Bone marrow (tissue), 2 donors: ENCODE results near the gene DTX3L.
A peak's percentile ranks its signal among the peaks of the same experiment; 100 is the strongest.

ENCODE experiments used
- DNase-seq, 2 donors: peaks; one replicate each; lab custom pipeline; 2025; lab: John Stamatoyannopoulos, UW

Gene DTX3L

DNA sequence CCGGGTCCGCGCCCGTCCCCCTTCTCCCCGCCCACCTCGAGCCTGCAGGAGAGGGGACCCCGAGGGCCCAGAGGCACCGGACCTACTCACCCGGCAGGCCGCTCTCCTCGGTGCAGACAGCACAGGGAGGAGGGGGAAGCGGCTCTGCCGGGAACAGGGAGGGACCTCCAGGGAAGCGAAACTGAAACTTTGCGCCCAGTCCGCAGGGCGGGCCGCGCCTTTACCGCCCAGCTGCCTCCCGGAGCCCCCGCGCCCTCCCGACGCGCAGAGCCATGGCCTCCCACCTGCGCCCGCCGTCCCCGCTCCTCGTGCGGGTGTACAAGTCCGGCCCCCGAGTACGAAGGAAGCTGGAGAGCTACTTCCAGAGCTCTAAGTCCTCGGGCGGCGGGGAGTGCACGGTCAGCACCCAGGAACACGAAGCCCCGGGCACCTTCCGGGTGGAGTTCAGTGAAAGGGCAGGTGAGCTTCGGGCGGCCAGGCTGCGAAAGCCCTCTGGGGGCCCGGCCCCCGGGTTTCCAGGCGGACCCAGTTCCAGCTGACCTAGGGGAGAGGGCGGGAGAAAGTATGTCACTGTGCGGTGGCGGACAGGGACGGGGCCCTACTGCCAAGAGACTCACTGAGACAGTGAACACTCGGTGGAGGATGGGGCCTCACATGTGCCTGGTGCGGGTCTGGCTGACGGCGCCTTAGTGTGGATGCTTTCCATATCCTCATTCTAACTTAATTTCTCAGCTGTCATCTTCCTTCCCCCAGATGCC, at the start of gene DTX3L, which contains the start of gene PARP9:
Gene DTX3L (plus strand): TSS at position 184 of the 758 bp plus-strand sequence. CDS start 89 bp downstream, at position 273.
Gene PARP9 (minus strand): TSS at position 146 of the 758 bp plus-strand sequence. CDS start 4,680 bp downstream, outside the sequence.
- peak; percentile 76 to 85 for DNase-seq

DNA sequence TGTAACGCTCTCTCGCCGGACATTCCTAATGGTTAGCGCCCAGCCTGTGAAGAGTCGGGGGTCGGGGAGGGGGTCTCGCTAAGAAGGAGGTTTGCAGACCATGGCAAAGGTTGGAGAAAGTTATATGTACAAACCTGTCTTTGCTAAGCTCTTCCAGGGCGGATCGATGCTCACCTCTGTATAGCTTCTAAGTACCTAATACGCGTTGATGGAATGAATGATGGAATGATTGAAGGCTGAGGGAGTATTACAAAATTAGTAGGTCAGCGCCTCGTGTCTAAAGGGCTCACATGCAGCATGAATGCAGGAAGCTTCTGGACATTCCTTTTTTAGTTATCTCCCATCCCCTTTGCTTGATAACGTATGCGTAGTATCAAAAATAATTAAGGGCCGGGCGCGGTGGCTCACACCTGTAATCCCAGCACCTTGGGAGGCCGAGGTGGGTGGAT, 49.1 kb upstream of the DTX3L start:
- DNase-seq, result no peak

DNA sequence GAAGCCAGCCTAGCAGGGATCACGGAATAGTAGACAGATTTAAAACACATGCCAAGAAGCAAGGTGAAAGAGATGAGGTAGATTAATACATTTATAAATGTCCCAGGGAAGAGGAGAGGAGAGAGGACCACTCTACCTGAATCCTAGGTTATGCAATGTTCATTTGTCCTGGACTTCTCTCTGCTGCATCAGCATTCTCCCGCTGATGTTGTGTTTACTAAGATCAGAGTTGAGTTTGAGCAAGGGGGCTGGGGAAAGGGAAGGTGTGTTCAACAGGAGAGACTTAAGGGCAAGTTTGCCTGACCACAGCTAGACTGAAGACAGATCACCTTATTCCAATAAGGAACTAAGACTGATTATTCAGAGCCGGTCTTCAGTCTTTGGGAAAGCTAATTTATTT, 48.3 kb upstream of the DTX3L start:
- DNase-seq, result no peak

DNA sequence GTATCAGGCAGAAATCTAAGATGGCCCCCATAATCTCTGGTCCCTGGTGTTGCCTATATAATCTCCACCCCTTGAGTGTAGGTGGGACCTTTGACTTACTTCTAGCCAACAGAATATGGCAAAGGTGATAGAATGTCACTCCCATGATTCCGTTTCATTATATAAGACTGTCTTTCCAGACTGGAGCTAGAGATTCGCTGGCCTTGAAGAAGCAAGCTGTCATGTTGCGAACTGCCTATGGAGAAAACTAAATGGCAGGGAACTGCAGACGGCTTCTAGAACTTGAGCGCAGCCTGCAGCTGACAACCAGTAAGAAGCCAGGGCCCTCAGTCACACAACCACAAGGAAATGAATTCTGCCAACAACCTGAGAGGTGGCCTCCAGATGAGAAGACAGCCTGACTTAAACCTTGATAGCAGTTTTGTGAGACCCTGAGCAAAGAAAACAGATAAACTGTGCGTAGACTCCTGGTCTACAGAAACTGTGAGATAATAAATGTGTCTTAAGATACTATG, 47.2 kb upstream of the DTX3L start:
- no peak for DNase-seq

DNA sequence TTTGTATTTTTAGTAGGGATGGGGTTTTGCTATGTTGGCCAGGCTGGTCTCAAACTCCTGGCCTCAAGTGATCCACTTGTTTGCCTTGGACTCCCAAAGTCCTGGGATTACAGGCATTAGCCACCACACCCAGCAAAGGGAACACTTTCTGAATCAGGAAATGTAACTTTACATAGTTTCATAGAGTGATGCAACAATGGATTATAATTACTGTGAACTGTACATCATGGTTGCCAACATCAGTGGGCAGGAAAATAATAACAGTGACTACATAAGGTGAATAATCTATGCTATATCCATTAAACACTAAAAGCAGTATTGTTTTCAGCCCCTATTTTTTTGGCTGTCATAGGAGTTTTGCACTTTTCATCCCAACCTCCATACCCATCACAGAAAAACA, 44.4 kb upstream of the DTX3L start:
- DNase-seq, result no peak

DNA sequence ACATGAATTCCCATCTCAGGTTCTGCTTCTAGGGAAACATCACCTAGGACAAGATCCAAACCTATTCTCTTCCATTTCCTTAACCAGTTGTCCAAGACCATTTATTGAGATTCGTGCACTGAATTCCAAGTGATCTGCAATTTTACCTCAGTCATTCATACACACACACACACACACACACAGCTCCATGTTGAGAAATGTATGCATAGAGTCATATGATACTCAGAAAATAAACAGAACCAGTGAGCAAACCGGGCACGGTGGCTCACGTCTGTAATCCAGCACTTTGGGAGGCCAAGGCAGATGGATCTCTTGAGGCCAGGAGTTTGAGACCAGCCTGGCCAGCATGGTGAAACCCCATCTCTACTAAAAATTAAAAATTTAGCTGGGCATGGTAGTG, 43.3 kb upstream of the DTX3L start:
- DNase-seq, result no peak

DNA sequence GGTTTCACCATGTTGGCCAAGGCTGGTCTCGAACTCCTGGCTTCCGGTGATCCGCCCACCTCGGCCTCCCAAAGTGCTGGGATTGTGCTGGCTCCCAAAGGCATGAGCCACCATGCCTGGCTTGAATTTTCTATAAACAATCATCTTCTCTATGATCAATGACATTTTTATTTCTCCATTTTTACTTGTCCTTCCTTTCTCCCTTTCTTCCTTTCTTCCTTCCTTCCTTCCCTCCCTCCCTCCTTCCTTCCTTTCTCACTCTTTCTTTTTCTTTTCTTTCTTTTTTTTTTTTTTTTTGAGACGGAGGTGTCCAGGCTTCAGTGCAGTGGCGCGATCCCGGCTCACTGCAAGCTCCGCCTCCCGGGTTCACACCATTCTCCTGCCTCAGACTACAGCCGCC, 40.8 kb upstream of the DTX3L start:
- no peak for DNase-seq

DNA sequence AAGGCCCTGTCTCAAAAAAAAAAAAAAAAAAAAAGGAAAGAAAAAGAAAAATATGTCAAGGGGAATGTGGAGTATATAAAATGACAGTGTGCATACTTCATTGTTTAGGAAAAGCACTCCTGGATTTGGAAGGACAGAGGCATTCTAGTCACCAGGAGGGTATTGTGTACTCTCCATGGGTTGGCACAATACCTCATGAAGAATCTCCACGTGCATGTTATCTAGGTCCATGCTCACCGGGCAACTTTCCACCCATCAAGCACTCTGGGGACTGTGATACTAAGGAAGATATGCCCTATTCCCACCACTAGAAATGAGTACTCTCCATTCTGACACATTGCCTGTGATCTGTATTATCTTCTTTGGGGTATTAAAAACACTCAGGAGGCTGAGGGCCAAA, 34.0 kb upstream of the DTX3L start:
- DNase-seq, result no peak

DNA sequence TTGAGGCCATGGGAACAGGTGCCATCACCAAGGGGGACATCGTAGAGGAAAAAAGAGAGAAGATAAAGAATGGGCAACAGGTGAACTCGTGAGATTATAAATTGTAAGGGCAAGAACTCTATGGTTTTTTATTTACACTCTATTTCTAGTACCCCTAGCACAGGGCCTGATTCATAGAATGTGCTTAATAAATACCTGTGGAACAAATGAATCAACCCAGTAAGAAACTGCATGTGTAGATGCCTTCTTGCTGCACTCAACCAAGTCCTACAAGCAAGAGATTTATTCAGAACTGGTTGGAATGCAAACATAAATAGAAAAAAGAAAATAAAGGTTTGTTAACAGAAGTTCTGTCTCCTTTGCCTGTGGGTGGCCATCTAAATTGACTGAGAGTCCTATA, 30.7 kb upstream of the DTX3L start:
- DNase-seq, result no peak

DNA sequence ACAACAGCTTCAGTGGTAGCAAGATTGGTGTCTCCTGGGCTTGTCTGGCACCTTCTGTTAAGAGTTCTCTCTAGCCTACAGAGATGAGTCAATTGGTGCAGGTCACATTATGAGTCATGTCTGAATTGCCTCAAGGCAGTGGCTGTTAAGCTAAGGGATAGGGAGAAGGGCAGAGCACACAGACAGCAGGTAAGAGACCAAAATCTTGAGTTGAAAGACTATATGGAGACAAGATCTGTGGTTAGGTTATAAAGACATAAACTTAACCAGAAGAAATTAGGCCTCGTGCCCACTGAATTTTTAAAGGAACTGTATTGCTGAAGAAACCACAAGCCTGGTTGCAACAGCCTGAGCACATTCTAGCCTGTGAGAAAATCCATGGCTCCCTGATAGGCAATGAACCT, 30.2 kb upstream of the DTX3L start:
- no peak for DNase-seq

DNA sequence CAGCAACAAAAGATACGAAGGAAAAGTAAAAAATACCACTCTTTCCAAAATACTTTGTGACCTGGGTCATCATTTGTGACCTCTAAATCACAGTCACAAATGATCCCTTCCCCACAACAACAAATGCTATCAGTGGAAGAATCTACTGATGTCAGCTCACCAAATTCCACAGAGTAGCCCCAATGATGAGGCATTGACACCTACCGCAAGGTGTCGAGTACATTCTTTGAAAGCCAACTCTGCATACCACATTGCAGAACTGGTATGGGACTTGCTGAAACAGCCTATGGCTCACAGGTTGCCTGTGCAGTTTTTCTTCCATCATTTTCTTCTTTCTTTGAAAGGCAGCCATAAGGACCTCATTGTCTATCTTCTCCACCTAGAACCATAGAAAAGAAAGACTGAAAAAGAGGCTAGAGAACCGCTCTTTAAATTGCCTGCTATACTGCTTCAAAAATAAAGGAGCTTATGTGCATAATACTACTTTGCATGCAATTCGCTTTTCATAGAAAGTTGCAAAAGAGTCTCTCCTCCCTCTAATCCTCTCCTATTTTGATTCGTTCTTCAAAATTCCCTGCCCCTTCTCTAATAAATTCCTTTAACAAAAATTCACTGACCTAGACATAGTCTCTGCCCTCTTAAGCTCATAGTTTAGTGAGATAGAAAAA, 28.0 kb upstream of the DTX3L start:
- DNase-seq, result no peak

DNA sequence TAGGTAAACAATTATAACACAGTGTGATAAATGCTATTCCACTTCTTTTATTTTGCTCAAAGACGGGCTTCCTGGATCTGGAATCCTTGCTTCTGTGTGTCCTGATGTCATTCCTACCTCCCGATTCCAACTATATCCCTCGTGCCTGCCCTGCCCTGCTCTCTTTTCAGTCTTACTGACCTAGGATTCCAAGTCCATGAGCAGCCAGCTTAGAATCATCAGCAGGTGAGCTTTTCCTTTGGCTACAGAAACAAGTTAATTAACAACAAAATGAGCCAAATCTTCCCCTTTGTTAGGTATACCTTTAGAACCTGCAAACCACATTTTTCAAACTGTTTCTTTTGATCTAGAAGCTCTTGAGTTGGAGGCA, 27.5 kb upstream of the DTX3L start:
- no peak for DNase-seq

DNA sequence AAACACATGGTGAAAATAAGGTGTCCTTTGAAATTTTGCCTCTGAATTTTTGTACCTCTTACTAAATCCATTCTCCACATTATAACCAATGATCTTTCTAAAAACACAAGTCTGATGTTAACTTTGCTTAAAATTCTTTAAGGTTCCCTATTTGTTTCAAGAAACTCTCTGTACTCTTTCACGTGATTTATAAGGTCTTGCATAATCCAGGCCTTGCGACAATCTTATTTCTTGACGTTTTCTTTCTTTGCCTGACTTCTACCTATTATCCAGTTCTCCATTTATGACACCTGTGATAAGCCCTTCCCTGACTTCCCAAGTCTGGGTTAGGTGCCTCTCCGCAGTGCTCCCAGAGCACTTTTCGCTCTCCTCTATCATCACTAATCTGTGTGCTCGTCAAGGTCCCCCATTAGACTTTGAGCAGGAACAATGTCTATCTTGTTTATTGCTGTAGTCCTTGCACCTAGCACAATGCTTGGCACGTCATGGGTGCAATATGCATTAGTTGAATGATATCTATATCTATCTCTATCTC, 25.1 kb upstream of the DTX3L start:
- no peak for DNase-seq

DNA sequence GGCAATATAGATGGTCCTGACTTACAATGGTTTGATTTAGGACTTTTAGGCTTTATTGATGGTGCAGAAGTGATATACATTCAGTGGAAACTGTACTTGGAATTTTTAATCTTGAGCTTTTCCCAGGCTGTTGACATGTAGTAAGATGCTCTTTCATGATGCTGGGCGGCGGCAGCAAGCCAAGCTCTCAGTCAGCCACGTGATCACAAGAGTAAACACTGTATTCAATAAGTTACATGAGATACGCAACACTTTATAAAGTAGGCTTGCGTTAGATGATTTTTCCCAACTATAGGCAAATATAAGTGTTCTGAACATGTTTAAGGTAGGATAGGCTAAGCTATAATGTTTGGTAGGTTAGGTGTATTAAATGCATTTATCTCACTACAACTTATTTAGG, 18.0 kb upstream of the DTX3L start:
- DNase-seq, result no peak

DNA sequence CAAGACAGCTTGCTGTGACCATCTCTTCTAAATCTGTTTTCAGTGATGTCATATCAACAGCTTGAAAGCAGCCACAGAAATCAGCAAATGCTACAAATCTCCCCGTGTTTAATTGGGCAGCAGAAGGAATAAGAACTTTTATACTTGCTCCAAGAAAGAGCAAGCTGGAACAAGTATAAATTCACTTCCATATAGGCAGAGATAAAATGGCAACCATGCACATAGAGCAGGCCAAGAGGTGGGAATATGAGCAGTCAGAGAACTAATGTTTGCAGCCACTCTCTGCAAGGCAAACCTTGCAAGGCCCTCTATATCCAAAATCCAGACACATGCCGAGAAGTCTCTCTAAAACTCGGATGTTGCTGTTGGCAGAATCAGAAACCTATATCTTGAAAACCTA, 16.1 kb upstream of the DTX3L start:
- DNase-seq, result no peak

DNA sequence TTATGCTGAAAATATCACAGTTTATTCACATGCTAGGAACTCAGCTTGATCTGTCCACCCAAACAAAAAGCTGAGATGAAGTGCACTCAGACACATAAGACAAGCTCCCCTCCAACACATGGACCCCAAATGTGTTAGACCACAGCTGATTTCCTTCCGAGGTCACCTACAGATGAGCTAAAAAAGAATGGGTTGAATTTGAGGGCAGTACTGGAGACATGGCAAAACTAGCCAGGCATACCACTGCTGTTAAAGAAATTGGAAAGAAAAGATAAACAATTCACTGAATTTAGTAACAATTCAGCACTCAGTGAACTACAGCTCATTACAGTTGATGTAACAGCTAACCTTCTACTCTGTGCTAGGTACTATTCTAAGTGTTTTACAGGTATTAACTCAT, 15.5 kb upstream of the DTX3L start:
- no peak for DNase-seq

DNA sequence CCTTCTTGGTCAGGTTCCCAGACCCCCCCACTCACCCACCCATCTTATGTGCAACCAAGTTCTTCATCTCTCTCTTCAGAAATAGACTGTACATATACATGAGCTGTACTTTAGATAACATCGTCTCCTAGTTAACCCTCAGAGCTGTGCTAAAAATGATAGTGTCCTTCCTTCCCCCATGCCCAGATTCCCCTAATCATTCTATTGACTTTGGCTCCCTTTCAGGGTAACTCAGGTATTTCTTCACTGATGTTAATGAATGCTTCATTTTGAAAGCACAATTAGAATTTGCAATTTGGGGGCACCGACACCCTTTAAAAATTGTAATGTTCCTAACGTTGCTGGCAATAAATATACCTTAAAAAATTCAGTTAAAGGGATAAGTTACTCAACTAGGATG, 11.0 kb upstream of the DTX3L start:
- DNase-seq, result no peak

DNA sequence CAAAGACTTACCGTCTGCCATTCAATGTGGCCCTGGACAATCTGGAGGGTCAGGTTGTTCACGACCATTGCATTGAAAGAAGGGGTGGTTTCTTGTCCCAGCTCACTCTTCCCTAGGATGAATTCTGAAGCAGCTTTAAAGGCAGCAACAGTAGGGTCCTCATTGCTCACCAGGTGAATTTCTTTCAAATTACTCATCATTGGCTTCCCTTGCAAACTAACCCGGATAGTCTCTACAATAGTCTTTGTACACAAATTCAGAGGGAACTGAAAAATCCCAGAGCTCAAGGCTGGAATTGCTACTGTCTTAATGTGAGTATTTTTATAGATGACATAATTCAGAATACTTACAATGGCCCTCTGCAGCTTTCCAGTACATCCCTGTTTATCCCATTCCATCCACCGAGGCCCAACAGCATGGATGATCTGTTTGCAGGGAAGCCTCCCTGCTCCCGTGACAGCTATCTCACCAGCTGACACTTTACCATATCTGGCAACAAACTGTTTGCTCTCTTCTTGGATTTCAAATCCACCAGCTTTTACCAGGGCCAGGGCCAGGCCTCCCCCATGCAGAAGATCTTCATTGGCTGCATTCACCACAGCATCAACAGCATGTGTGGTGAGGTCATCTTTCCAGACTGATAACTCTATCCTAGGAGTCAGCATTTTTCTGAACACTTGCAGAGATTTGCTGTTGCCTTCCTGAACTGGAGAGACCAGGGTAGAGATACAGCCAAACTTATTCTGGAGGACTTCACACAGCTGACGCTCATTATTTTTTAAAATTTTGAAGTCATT, 8.7 kb upstream of the DTX3L start:
- DNase-seq, result no peak

DNA sequence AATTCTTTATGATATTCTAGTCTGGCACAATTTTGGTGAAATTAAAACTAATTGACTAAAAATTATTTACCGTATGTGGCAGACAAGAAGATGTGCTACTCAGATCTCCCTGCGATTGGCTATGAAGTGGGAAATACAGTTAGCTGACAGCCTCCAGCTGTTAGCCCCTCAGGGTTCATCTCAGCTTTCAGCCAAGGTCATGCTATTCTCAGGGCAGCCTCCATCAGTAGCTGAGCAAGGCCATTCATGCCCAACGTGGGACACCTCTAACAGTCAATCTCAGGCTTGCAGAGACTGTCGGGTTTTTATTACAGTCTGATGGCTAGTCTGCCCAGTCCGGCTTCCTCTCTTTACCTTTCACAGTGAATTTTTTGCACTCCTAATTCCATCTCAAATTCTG, 6.8 kb upstream of the DTX3L start:
- DNase-seq, result no peak

DNA sequence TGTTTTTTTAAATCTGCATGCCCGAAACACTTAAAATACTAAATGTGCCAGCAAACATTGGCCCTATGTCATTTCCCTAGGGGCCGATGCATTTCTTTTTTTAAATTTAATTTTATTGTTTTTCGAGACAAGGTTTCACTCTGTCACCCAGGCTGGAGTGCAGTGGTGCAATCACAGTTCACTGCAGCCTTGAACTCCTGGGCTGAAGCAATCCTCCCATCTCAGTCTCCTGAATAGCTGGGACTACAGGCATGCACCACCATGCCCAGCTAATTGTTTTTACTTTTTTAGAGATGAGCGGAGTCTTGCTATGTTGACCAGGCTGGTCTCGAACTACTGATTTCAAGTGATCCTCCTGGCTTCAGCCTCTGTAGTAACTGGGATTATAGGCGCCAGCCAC, 5.5 kb upstream of the DTX3L start:
- DNase-seq, result no peak

DNA sequence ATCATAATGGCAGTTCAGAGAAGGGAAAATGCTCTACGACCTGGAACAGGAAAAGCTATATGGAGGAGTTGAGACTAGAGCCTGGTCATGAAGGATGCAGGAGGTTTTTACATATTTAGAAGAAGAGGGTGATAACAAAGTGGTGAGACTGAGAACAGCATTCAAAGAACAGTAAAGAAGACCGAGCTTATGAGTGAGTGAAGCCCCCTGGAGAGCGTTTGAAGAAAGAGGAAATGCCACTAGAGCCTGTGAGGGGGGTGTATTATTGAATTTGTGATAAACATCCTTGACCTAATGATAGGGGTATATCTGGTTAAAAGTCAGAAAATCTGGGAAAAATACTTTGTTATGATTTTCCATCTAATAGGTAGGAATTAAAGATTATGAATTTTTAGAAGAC, 4.2 kb upstream of the DTX3L start:
- no peak for DNase-seq

DNA sequence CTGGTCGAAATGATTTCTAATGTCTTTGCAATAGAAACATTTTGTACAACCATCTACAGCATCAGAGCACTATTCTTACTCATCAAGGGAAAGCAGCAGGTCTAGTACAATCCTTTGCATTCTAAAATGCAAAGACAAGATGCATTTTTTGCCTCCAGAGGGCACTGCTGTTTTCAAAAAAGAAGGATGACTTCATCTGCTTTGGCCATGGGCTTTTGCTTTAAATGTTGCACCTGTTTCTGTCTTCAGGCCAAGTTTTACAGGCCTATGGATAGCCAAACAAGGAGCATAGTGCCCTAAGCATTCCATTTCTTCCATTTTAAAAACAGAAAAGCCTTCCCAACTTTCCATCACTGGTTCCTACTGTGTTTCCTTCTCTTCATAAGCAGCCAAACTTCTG, 3.5 kb upstream of the DTX3L start:
- peak in 1 of 2 donors; percentile 28 for DNase-seq
